ENCODE data around the gene ITGB5.
A peak's percentile ranks its signal among the peaks of the same experiment; 100 is the strongest.

Gene ITGB5

DNA sequence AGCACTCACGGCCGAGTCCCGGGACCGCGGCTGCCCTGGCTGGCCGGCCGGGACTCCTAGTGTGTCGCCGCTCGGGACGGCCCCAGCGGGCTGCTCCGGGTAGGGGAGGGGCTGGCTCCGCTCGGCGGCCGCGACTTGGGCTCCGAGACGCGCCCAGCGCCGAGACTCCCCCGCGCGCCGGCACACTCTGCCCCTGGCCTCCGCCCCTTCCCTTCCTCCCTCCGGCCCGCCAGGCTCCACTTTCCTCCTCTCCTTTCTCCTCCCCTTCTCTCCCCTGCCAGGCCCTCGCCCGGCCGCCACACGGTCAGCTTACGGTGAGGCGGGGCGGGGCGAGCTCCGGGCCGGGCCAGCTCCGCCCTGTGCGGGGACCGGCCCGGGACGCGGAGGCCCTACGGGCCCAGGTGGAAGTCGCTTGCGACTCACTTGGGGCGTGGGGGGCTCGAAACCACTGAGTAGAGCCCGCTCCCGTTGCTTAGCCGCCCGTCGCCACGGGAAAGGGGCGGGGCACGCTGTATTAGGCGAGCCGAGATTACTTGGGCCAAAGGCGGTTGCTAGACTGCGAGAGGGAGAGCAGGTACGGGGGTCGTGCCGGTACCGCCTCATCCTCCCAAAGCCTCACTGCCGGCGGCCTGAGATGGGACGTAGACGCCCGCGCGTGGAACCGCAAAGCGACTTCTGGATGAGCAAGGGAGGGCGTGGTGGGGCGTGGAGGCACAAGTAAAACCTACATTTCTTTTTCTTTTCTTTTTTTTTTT, at the start of gene ITGB5:
TSS of gene ITGB5 (minus strand) at position 189 of the 755 bp plus-strand sequence. CDS start 365 bp downstream, outside the sequence.
- DNase-seq (ENCODE audit: low read depth in 2 of 2, low spot score in 1 of 2) = peak in 1 of 2 donors; percentile 4

DNA sequence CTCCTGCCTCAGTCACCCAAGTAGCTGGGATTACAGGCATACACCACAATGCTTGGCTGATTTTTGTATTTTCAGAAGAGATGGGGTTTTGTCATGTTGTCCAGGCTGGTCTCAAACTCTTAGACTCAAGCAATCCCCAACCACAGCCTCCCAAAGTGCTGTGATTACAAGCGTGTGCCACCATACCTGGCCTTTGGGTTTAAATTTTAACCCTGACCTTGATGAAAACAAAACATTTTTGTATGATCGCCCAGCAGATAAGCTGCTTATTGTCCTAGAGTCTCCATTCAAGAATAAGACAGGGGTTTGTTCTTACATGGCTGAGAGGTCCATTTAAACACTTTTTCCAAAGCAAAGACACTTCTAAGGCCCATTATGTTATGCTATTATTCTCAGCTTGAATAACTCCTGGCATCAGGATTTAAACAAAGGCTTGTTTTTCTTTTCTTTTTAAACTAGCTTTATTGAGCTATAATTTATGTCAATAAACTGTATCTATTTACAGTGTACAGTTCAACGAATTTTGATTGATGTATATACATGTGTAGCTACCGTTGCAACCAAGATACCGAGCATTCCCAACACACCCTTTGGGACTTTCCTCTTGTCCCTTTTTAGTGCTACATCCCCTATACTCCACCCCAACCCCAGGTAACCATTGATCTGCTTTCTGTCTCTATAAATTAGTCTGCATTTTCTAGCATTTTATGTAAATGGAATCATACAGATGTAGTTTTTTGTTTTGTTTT, 48.8 kb upstream of the ITGB5 start:
- no peak for DNase-seq (ENCODE audit: low read depth in 2 of 2, low spot score in 1 of 2)

- DNase-seq (ENCODE audit: low read depth in 2 of 2, low spot score in 1 of 2) = no peak
These were observed 48.1 kb upstream of the ITGB5 start for GRCh38 chr3:124935264-124935663.

- DNase-seq (ENCODE audit: low read depth in 2 of 2, low spot score in 1 of 2) = no peak
These were observed 47.4 kb upstream of the ITGB5 start, which contains the start of gene MUC13 for GRCh38 chr3:124934577-124934976. Gene MUC13 (minus strand): TSS chr3:124934751. CDS start chr3:124934712, 39 bp downstream.

DNA sequence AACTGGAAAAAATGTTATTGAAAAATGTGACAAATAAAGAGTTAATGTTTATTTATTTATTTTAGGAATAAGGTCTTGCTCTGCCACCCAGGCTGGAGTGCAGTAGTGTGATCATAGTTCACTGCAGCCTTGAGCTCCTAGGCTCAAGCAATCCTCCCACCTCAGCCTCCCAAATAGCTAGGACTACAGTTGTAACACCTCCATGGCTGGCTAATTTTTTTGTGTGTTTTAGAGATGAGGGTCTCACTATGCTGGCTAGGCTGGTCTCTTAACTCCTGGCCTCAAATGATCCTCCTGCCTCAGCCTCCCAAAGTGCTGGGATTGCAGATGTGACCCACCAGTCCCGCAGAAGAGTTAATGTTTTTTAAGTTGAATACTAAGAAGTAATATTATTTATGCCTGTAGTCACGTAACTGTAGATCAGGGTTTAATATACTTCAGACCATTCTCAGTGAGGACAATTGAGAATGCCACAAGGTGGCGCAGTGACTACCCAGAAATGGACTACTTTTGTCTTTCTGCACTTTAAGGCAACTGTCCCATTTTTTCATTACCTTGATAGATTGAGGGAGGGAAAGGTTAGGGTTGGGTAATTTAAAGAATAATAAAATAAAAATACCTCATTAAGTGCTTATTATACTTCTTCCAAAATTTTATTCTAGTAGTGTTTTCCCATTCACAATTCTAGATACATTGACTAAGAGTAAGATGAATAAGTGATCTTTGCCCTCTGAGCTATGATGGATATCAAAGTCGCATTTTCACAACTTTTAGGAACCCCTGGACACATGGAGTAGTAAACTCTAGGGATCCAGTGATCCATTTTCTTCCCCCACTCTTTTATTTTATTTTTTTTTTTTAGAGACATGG, 41.4 kb upstream of the ITGB5 start:
- peak; percentile 30 to 44 for DNase-seq (ENCODE audit: low read depth in 2 of 2, low spot score in 1 of 2)

- no peak for DNase-seq (ENCODE audit: low read depth in 2 of 2, low spot score in 1 of 2)
These were observed 40.4 kb upstream of the ITGB5 start for GRCh38 chr3:124927574-124928045.

DNA sequence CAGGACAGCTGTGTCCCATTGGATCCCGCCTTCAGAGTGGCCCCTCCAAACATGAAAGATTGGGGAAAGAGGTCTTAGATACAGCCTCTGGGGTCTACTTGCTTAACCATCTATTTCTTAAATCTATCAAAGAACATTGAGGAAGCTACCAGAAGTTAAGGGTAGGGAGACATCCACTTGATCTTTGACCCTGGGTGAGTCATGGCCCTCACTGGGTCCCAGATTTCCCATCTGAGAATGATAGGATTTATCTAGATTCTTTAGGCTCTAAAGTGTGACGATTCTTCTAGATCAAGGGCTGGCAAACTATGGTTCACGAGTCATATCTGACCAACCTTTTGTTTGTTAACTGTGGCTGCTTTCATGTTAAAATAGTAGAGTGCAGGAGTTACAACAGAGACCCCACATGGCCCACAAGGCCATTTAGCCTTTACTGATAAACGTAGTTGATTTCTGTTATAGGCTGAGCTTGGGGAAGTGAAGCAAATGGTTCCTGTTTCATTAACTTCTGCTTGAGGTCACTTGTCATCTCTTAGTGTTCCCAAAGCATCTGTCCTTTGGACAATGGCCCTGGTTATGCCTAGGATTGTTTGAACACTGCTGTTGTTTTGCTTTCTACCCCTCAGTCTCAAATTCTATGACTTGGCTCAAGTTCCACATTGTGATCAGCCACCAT, 39.4 kb upstream of the ITGB5 start:
- no peak for DNase-seq (ENCODE audit: low read depth in 2 of 2, low spot score in 1 of 2)

- DNase-seq (ENCODE audit: low read depth in 2 of 2, low spot score in 1 of 2) = no peak
These were observed 37.6 kb upstream of the ITGB5 start for GRCh38 chr3:124924741-124925140.

- DNase-seq (ENCODE audit: low read depth in 2 of 2, low spot score in 1 of 2) = no peak
These were observed 36.7 kb upstream of the ITGB5 start for GRCh38 chr3:124923833-124924232.

- no peak for DNase-seq (ENCODE audit: low read depth in 2 of 2, low spot score in 1 of 2)
These were observed 33.6 kb upstream of the ITGB5 start for GRCh38 chr3:124920718-124921117.

- no peak for DNase-seq (ENCODE audit: low read depth in 2 of 2, low spot score in 1 of 2)
These were observed 32.6 kb upstream of the ITGB5 start for GRCh38 chr3:124919756-124920155.

GRCh38 chr3:124918524-124918923, 31.4 kb upstream of the ITGB5 start:
- DNase-seq (ENCODE audit: low read depth in 2 of 2, low spot score in 1 of 2) = no peak

DNA sequence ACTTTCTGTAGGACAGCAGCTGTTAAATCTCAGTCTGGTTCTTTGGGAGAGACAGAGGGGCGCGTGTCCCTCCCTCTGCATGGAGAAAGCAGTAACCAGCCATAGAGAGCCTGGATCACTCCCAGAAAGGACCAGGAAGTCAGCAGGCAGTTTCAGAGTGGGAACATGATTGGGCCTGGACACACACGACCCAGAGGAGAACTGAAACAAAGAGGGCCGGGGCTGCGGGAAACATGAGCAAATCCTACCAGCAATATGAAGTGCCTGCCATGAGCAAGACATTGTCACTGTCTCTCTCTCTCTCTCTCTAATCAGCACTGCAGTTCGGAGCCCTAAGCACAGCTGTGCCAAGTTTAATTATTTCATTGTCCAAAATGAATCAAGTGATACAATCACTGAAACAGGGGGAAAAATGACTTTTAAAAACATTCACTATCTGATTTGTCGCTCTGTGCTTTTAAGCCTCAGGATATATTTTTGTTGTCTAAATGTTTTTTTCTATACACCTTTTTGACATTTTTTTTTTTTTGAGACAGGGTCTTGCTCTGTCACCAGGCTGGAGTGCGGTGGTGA, 29.8 kb upstream of the ITGB5 start:
- no peak for DNase-seq (ENCODE audit: low read depth in 2 of 2, low spot score in 1 of 2)

DNA sequence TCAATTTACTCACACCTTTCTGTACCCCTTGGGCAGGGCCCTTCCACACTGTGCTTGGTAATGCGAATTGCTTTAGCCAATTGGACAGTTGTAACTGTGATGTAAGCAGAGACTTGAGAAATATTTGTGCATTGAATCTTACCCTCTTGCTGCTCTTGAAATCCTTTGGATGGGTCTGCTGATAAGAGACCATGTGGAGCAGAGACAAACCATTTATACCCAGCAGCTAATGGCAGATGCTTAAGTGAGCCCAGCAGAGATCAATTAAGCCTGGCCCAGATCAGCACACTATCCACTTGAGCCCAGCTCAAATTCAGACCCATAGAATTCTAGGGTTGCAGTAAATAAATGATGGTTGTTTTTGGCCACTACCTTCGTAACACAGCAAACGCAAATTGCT, 28.1 kb upstream of the ITGB5 start:
- DNase-seq (ENCODE audit: low read depth in 2 of 2, low spot score in 1 of 2) = no peak

- no peak for DNase-seq (ENCODE audit: low read depth in 2 of 2, low spot score in 1 of 2)
These were observed 20.8 kb upstream of the ITGB5 start for GRCh38 chr3:124907957-124908356.

DNA sequence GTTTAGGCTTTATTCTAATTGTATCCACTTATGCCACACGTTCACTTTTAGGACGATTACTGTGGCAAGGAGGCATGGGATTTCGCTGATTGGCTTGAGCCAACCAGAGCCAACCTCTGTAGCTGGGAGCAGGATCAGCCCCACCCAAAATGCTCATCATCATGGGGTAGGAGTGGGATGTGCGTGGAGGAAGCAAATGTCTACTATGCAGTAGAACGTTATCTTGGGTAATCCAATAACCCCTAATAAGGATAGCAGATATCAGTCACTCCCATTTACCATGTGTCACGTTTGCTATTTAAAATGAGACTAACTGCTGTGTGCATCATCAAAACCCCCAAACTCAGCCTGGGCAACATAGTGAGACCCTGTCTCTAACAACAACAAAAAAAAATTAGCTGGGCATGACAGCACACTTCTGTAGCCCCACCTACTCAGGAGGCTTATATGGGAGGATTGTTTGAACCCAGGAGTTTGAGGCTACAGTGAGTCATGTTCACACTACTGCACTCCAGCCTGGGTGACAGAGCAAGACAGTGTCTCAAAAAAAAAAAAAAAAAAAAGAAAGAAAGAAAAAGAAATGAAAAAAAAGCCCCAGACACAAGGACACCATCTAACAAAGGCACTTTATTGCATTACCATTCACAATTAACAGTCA, 17.8 kb upstream of the ITGB5 start:
- DNase-seq (ENCODE audit: low read depth in 2 of 2, low spot score in 1 of 2) = no peak

DNA sequence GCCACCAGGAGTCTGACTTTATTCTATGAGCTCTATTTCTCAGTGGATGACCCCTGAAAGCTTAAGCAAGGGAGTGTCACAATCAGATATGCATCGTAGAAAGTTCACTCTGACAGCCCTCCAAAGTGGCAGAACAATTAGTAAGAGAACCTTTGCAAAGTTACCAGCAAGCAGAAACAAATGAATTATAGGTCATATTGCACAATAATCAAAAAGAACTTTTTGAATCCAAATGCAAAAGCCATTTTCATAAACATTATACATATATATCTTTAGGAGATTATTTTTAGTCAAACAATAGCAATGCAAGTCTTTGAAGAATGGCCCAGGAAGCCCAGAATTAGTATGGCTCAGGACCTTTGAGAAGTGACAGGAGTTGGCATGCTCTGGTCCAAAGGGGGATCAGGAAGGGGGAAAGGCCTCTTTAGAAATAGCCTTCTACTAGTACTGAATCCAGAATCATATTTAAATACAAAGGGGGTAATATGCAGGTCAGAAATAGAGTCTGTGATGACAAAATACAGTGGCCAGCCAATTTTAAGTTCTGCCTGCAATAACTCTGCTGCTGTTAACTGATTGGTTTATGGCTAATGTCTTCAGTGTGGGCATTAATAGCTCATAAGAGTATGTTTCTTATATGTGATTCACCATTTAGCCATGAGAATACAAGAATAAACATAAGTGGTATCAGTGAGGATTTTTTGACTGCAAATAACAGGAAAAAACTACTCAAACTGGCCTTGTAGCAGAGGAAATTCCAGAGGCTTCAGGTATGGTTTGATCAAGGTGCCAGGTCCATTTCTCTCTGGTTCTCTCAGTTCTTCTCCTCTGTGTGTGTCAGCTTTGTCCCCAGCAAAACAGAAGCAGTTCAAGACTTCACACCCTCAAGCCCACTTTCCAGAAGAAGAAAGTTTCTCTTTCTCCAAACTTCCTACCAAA, 17.0 kb upstream of the ITGB5 start:
- no peak for DNase-seq (ENCODE audit: low read depth in 2 of 2, low spot score in 1 of 2)

DNA sequence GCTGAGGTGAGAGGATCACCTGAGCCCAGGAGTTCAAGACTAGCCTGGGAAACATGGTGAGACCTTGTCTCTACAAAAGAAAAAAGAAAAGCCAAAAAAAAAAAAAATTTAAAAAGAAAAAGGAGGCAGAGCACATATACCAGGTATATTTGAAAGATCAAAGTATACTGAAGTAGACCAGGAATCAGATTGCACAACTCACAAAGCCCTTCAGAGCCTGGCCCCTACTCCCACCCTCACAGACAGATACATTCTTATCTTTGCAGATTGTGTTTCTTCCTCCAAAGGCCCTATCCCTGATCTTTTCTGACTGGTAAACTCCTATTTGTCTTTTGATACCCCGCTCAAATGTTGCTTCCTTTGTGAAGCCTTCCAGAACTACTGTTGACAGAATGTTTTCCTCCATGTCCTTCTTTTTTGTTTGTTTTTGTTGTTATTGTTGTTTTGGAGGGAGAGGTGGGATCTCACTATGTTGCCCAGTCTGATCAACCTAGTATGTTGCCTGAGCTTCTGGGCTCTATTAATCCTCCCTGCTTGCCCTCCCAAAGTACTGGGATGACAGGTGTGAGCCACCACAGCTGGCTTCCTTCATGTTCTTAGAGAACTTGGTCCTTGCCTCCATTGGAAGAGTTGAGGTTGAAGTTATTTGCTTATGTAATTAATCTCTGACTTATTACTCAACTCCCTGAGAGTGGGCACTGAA, 9.8 kb upstream of the ITGB5 start:
- DNase-seq (ENCODE audit: low read depth in 2 of 2, low spot score in 1 of 2) = no peak

All from stimulated activated CD8-positive, alpha-beta memory T cell treated with anti-CD3 and anti-CD28 coated beads, Interleukin-4, amount 100 ng/mL, for 4 hours (primary cell).